Activated CD4-positive, alpha-beta memory T cell treated with anti-CD3 and anti-CD28 coated beads for 36 hours (primary cell): ENCODE measurements around the gene ADGRB3. TPM values are rescaled to one million over a fixed set of nuclear protein-coding genes. Genes with fewer than 3 reads are reported as not detected.

Experiments
- CTCF ChIA-PET: fragments of 350-600 bp; sonication (Branson Sonifier 250); formaldehyde crosslinking; loops from one replicate; lab custom pipeline; 2021; ENCODE audit warnings: antibody characterized with exemption, inconsistent platforms; lab: Charles Lee
- POLR2A ChIA-PET: fragments of 350-600 bp; sonication (Branson Sonifier 250); formaldehyde crosslinking; loops from one replicate; lab custom pipeline; 2021; ENCODE audit warnings: antibody characterized with exemption; lab: Charles Lee
- DNase-seq: peaks from one replicate; pipeline ENCODE4 v3.0.0-alpha.2; 2020
- H3K27ac Mint-ChIP-seq: one replicate; pipeline ENCODE4 v1.8.0; 2021; ENCODE audit warnings: mixed read lengths
- H3K27me3 Mint-ChIP-seq: one replicate; pipeline ENCODE4 v1.8.0; 2021; ENCODE audit warnings: mixed read lengths
- H3K36me3 Mint-ChIP-seq: one replicate; pipeline ENCODE4 v1.8.0; 2021; ENCODE audit warnings: mixed read lengths
- H3K4me1 Mint-ChIP-seq: one replicate; pipeline ENCODE4 v1.8.0; 2021; ENCODE audit warnings: low read depth, mixed read lengths
- H3K4me3 Mint-ChIP-seq: one replicate; pipeline ENCODE4 v1.8.0; 2021; ENCODE audit warnings: mild to moderate bottlenecking, mixed read lengths
- H3K9me3 Mint-ChIP-seq: one replicate; pipeline ENCODE4 v1.8.0; 2021; ENCODE audit warnings: mixed read lengths
- intact Hi-C: fragments of 100-400 bp; cut with micrococcal nuclease; formaldehyde crosslinking; loops from one replicate; pipeline ENCODE4 v1.15.1; 2023
- total RNA-seq, 2 experiments: library from RNA; stranded (reverse); gene quantifications; one replicate each; pipeline ENCODE4 v1.2.3, GENCODE V29; 2021

ADGRB3 gene
- total RNA-seq, 2 experiments from 2014 or later = not detected

DNA sequence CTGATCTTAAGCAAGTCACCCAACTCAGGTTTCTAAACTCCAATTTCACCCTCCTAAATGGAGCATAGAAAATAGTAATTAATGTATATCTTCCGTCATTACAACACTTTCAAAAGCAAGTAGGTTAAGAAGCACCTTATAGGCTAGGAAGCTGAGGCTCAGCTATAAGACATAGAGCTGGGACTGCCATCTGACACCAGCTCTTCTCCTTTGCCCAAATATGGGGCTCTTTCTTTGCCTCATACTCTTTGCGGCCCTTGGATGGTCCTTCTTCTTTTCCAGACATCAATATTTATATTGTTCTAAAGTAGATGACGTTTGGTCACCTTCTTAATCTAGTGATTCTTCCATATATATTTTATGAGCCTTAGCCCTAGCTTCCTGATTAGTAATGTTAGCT is 748.5 kb downstream of the ADGRB3 start:
- CTCF ChIA-PET = no interaction called here
- Mint-ChIP-seq H3K9me3 (no peaks in the 10 kb centered on the region), H3K4me3 (no peak overlapping the region), H3K4me1 (no peaks in the 10 kb centered on the region), H3K36me3 (no peaks in the 10 kb centered on the region), H3K27me3 (no peaks in the 10 kb centered on the region), H3K27ac (no peak overlapping the region)
- POLR2A ChIA-PET = no interaction called here
- intact Hi-C loops = no loop called here
- no peak for DNase-seq

DNA sequence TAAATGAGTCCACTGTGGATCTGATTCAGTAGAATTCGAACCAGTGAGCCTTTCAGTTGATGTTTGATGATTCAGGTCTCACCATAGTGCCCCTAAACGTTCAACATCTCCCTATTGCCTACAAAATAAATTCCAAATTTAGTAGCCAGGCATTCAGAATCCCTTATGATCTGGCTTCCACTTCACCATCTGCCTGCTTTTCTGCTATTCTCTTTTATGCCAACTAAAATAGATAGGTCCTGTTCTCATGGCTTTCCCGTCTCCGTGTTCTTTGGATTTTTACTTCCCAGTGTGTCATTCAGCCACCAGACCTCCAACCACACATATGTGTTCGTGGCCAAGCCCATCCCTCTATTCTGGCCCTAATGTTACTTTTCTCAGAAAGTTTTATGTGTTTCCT is 751.3 kb downstream of the ADGRB3 start:
- H3K9me3 Mint-ChIP-seq = no peaks in the 10 kb centered on the region
- H3K4me3 Mint-ChIP-seq = no peak overlapping the region
- CTCF ChIA-PET = no interaction called here
- no peak for DNase-seq
- intact Hi-C loops = no loop called here
- no peaks in the 10 kb centered on the region for H3K36me3 Mint-ChIP-seq
- POLR2A ChIA-PET = no interaction called here
- H3K27ac Mint-ChIP-seq = no peak overlapping the region
- H3K27me3 Mint-ChIP-seq = no peaks in the 10 kb centered on the region
- no peaks in the 10 kb centered on the region for H3K4me1 Mint-ChIP-seq

- ChIA-PET CTCF (interaction anchor here (0.7 kb wide), 1 partner anchor 46 kb away, joined by 3 read pairs; no protein-coding TSS in a partner anchor), POLR2A (no interaction called here)
- no peak overlapping the region for H3K27ac Mint-ChIP-seq
- H3K4me1 Mint-ChIP-seq = no peaks in the 10 kb centered on the region
- no peaks in the 10 kb centered on the region for H3K36me3 Mint-ChIP-seq
- intact Hi-C loops = no loop called here
- H3K9me3 Mint-ChIP-seq = no peaks in the 10 kb centered on the region
- H3K27me3 Mint-ChIP-seq = no peaks in the 10 kb centered on the region
- H3K4me3 Mint-ChIP-seq = no peak overlapping the region
- DNase-seq = no peak
Measured at GRCh38 chr6:69390125-69390524, 755.0 kb downstream of the ADGRB3 start.

DNA sequence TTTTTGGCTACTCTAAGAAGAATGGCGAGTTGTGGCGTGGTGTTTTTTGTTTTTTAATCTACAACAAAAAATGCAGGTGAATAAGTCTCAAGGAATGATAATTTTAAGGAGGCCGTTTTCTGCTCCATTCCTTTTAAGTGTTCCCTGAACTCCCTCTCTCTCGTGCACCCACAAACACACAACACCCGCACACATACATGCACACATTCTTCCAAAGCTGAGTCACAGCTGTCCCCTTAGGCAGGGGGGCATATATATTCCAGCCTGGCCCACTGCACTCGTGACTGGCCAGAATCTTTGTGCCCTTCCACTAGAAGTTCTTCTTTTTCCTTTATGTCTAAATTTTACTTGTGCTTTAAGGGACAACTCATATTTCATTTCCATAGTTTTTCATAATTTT is 756.0 kb downstream of the ADGRB3 start:
- H3K27me3 Mint-ChIP-seq = no peaks in the 10 kb centered on the region
- no peaks in the 10 kb centered on the region for H3K4me1 Mint-ChIP-seq
- no peak overlapping the region for H3K27ac Mint-ChIP-seq
- CTCF ChIA-PET = no interaction called here
- POLR2A ChIA-PET = no interaction called here
- intact Hi-C loops = no loop called here
- no peaks in the 10 kb centered on the region for H3K9me3 Mint-ChIP-seq
- no peak for DNase-seq
- H3K4me3 Mint-ChIP-seq = no peak overlapping the region
- no peaks in the 10 kb centered on the region for H3K36me3 Mint-ChIP-seq

GRCh38 chr6:69392745-69393144 is 757.7 kb downstream of the ADGRB3 start:
- H3K4me1 Mint-ChIP-seq = no peaks in the 10 kb centered on the region
- no peaks in the 10 kb centered on the region for H3K27me3 Mint-ChIP-seq
- H3K9me3 Mint-ChIP-seq = no peaks in the 10 kb centered on the region
- no peak overlapping the region for H3K4me3 Mint-ChIP-seq
- ChIA-PET CTCF (no interaction called here), POLR2A (no interaction called here)
- intact Hi-C loops = no loop called here
- no peaks in the 10 kb centered on the region for H3K36me3 Mint-ChIP-seq
- H3K27ac Mint-ChIP-seq = no peak overlapping the region
- no peak for DNase-seq

DNA sequence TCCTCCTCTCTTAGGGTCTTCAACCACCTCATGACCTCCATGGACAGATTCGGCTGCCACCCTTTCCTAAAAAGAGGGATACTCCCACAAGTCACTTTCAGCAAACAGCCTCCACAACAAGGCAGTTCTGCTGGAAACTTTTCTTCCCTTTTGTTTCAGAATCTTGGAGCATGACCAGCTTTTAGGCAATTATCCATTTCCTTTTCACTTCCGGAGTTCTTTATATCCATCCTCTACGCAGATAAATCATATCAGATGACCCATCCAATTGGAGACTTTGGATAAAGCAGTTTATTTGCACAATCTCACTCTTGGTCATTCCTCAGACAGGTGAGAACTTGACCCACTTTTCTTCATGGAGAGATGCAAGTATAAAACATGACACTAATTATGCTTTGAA is 763.2 kb downstream of the ADGRB3 start:
- ChIA-PET CTCF (no interaction called here), POLR2A (no interaction called here)
- DNase-seq = no peak
- intact Hi-C loops = no loop called here
- H3K36me3 Mint-ChIP-seq = no peaks in the 10 kb centered on the region
- no peaks in the 10 kb centered on the region for H3K27me3 Mint-ChIP-seq
- no peaks in the 10 kb centered on the region for H3K4me1 Mint-ChIP-seq
- H3K9me3 Mint-ChIP-seq = no peaks in the 10 kb centered on the region
- no peak overlapping the region for H3K4me3 Mint-ChIP-seq
- H3K27ac Mint-ChIP-seq = no peak overlapping the region

DNA sequence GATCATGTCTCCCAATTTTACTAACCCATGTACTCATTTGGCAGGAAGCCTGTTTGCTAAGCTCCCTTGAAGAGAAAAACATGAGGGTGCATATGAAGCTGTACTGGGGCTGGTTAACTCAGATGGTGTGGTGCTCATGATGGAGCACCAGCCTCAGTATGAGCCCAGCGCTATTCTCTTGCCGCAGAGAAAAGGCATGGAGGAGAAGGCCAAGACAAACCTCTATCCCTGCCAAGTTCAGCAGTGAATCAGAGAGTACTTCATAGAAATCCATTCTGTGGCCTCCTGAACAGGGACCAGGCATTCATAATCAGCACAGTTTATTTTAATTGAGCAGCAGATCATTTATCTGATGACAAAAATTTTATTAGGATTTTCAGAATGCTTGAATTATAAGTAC is 763.6 kb downstream of the ADGRB3 start:
- intact Hi-C loops = no loop called here
- Mint-ChIP-seq H3K27me3 (no peaks in the 10 kb centered on the region), H3K4me1 (no peaks in the 10 kb centered on the region), H3K4me3 (no peak overlapping the region), H3K27ac (no peak overlapping the region), H3K9me3 (no peaks in the 10 kb centered on the region), H3K36me3 (no peaks in the 10 kb centered on the region)
- CTCF ChIA-PET = no interaction called here
- DNase-seq = no peak
- POLR2A ChIA-PET = no interaction called here

DNA sequence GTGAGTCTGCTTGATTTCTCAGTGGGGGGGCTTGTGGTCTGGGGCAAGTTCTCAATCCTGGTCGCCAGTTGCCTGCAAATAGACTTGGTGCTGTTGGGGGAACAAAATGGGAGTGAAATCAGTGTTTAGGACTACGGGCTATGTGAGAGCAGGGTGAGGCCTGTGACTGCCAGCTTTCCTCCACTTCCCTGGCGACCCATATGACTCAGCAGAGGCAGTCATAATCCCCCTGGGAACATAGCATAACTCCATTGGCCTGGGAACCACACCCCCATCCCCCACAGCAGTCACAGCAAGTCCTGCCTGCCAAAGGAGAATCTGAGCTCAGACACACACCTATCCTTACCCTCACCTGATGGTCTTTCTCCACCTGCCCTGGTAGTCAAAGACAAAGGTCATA is 773.8 kb downstream of the ADGRB3 start:
- Mint-ChIP-seq H3K36me3 (no peaks in the 10 kb centered on the region), H3K27me3 (no peaks in the 10 kb centered on the region)

GRCh38 chr6:69416776-69417175 is 781.7 kb downstream of the ADGRB3 start:
- peaks cover 5% of the 10 kb centered on the region for H3K9me3 Mint-ChIP-seq
- CTCF ChIA-PET = no interaction called here
- POLR2A ChIA-PET = no interaction called here
- no peak overlapping the region for H3K27ac Mint-ChIP-seq
- intact Hi-C loops = no loop called here
- no peaks in the 10 kb centered on the region for H3K4me1 Mint-ChIP-seq
- H3K36me3 Mint-ChIP-seq = no peaks in the 10 kb centered on the region
- H3K27me3 Mint-ChIP-seq = no peaks in the 10 kb centered on the region
- no peak overlapping the region for H3K4me3 Mint-ChIP-seq
- no peak for DNase-seq

More for the DNA sequence above, 773.8 kb downstream of the ADGRB3 start:
- POLR2A ChIA-PET = no interaction called here
- H3K9me3 Mint-ChIP-seq = peaks cover 27% of the 10 kb centered on the region
- H3K4me1 Mint-ChIP-seq = no peaks in the 10 kb centered on the region
- intact Hi-C loops = no loop called here
- CTCF ChIA-PET = no interaction called here
- H3K4me3 Mint-ChIP-seq = no peak overlapping the region
- H3K27ac Mint-ChIP-seq = no peak overlapping the region
- no peak for DNase-seq

GRCh38 chr6:69421269-69421668 is 786.2 kb downstream of the ADGRB3 start:
- Mint-ChIP-seq H3K27ac (no peak overlapping the region), H3K4me1 (no peaks in the 10 kb centered on the region), H3K9me3 (no peaks in the 10 kb centered on the region), H3K27me3 (no peaks in the 10 kb centered on the region), H3K36me3 (no peaks in the 10 kb centered on the region), H3K4me3 (no peak overlapping the region)
- intact Hi-C loops = no loop called here
- POLR2A ChIA-PET = no interaction called here
- DNase-seq = no peak
- CTCF ChIA-PET = no interaction called here

DNA sequence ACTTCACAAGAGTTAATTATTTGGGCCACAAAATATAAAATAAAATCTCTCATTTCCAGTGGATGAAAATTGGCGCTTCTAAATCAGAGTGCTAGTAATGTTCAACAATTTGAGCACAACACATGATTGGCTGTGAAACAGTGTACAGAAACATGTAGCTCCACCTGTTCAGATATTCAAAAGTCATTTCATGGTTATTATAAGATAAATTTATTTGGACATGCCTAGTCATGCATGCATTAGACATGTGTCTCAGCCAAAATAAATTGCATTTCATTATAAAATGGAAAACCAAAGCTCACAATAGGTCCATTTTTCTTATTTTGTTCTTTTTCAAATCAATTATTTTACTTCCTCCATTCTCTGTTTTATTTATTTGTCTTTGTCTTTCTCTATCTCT is 786.9 kb downstream of the ADGRB3 start:
- CTCF ChIA-PET = no interaction called here
- intact Hi-C loops = no loop called here
- H3K27me3 Mint-ChIP-seq = no peaks in the 10 kb centered on the region
- POLR2A ChIA-PET = no interaction called here
- no peak overlapping the region for H3K4me3 Mint-ChIP-seq
- no peak for DNase-seq
- no peak overlapping the region for H3K27ac Mint-ChIP-seq
- no peaks in the 10 kb centered on the region for H3K36me3 Mint-ChIP-seq
- no peaks in the 10 kb centered on the region for H3K4me1 Mint-ChIP-seq
- no peaks in the 10 kb centered on the region for H3K9me3 Mint-ChIP-seq

DNA sequence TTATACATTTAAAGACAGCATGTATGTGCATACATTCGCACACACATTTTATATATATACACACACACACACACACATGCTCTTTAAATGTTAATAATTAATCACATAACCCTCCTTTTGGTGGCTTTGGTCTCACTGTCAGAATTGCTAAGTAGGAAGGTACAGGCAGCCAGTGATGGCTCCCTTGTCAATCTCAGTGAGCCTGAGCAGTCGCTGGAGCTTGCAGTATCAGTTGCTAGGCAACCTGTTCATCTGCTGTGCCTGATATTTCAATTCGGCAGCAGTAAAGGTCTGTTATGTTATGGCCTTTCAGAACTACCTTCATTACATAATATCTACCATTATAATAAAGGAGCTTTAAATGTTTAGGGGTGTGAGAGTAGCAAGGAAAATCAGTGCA is 787.4 kb downstream of the ADGRB3 start:
- intact Hi-C loops = no loop called here
- ChIA-PET POLR2A (no interaction called here), CTCF (no interaction called here)
- H3K27ac Mint-ChIP-seq = no peak overlapping the region
- H3K4me3 Mint-ChIP-seq = no peak overlapping the region
- no peak for DNase-seq
- no peaks in the 10 kb centered on the region for H3K36me3 Mint-ChIP-seq
- no peaks in the 10 kb centered on the region for H3K27me3 Mint-ChIP-seq
- H3K4me1 Mint-ChIP-seq = no peaks in the 10 kb centered on the region
- no peaks in the 10 kb centered on the region for H3K9me3 Mint-ChIP-seq

DNA sequence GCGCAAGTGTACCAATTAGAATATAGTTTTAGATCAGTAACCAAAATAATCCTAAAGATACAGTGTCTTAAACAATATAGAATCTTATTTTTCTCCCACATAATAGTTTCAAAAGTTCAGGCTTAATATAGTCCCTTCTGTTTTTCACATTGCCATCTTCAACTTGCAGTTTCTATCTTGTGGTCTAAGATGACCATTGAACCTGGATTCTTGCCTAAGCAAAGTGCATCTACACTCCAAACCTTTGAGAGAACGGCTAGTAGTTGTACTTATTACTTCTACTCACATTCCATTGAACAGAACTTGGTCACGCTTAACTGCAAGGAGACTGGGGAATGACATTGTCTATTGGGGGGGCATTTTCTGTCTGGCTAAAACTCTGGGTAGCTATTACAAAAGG is 788.7 kb downstream of the ADGRB3 start:
- no peak overlapping the region for H3K4me3 Mint-ChIP-seq
- CTCF ChIA-PET = no interaction called here
- H3K27ac Mint-ChIP-seq = no peak overlapping the region
- H3K27me3 Mint-ChIP-seq = no peaks in the 10 kb centered on the region
- DNase-seq = no peak
- H3K36me3 Mint-ChIP-seq = no peaks in the 10 kb centered on the region
- H3K9me3 Mint-ChIP-seq = no peaks in the 10 kb centered on the region
- intact Hi-C loops = no loop called here
- POLR2A ChIA-PET = no interaction called here
- no peaks in the 10 kb centered on the region for H3K4me1 Mint-ChIP-seq

GRCh38 chr6:69424581-69424980 is 789.5 kb downstream of the ADGRB3 start:
- Mint-ChIP-seq H3K27ac (no peak overlapping the region), H3K4me3 (no peak overlapping the region), H3K27me3 (no peaks in the 10 kb centered on the region), H3K36me3 (no peaks in the 10 kb centered on the region), H3K9me3 (no peaks in the 10 kb centered on the region), H3K4me1 (no peaks in the 10 kb centered on the region)
- ChIA-PET POLR2A (no interaction called here), CTCF (no interaction called here)
- DNase-seq = no peak
- intact Hi-C loops = no loop called here
